GM12874 (cell line): ENCODE data around the gene FSD2.

Source experiments
- CTCF ChIP-seq: IDR thresholded peaks from 2 replicates; pipeline ENCODE4 v1.5.1; 2011; ENCODE audit warnings: low read depth, mild to moderate bottlenecking, control low read depth, low read length, moderate library complexity; ENCODE audit not compliant: insufficient read depth

FSD2 gene

GRCh38 chr15:82829234-82829633, 23.4 kb upstream of the FSD2 start:
- no peak for TF ChIP-seq CTCF

GRCh38 chr15:82828075-82828474, 22.2 kb upstream of the FSD2 start:
- no peak for TF ChIP-seq CTCF

- TF ChIP-seq CTCF: no peak
Observed at GRCh38 chr15:82823049-82823448, 17.2 kb upstream of the FSD2 start.

- TF ChIP-seq CTCF: no peak
Observed at GRCh38 chr15:82820128-82820527, 14.3 kb upstream of the FSD2 start.

GRCh38 chr15:82812994-82813393, 7.1 kb upstream of the FSD2 start:
- TF ChIP-seq CTCF: no peak

GRCh38 chr15:82810890-82811426, 5.1 kb upstream of the FSD2 start:
- TF ChIP-seq CTCF: no peak

- TF ChIP-seq CTCF: no peak
Observed at GRCh38 chr15:82810061-82810889, 4.4 kb upstream of the FSD2 start.
